HG03095 (cell line): ENCODE measurements around the gene B4GALT3.
A peak's percentile ranks its signal among the peaks of the same experiment; 100 is the strongest.

ENCODE experiments used
- ATAC-seq: cut with Tn5 transposase; IDR thresholded peaks from one replicate; pipeline ENCODE4 v1.9.1; 2021; ENCODE audit warnings: moderate library complexity; ENCODE audit not compliant: unreplicated experiment

The B4GALT3 gene

DNA sequence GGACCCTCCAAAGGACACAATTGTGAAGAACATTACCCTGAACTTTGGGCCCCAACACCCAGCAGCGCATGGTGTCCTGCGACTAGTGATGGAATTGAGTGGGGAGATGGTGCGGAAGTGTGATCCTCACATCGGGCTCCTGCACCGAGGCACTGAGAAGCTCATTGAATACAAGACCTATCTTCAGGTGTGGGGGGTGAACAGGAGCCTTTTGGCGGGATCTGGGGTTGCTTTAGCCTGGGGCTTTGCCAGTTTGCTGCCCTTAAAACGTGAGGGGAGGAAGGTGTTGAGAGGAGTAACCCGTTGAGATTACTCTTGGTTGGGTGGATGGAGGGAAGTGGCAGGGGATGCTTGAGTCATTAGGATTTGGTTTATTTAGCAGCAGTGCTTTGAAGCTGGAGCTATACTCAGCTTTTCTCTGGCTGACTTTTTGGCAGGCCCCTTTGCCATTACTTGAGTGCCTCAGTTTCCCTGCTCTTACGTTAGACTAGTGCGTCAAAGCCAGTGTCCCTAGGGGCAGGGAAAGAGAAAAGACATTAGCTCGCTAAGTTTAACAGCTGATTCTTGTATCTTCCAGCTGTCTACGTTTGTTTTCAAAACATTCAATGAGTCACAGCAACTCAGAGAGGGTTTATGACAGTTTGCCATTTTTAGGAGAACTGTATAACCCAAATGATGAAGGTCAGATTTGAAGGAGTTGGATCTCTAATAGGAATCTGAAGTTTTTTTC is 29.3 kb upstream of the B4GALT3 start:
- ATAC-seq = no peak

DNA sequence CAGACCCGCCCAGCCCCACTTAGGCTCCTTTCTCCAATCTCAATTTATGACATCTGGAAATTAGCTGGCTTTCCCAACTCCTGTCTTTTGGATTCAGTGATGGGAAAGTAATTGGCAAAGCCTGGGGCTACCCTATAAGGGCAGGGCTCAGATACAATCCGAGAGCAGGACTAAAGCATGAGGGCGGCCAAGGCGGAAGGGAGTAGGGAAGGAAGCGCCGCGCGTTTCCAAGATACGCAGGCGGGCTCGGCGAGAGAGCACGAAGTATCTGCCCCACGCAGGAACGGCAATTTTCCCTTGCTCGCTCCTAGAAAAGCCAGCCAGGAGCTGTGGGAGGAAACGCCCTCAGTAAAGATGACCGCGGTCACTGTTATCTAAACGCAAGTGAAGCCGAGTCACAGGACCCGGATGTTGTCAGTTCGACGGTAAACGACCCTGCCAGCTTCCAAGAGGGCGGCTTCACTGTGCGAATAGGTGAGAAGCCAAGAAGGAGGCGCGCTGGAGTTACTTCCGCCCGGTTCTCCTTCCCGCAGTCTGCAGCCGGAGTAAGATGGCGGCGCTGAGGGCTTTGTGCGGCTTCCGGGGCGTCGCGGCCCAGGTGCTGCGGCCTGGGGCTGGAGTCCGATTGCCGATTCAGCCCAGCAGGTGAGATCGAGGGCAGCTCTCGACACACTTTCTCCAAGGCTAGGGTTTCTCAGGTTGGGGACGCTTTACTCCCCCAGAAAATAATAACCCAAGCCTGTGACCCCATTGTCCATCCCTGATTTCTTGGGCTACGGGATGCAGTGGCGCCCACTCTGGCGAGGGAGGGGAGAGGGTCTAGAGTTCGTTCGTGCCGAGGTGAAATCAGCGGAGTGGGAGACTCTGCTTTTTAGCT is 24.8 kb upstream of the B4GALT3 start, which contains the start of gene NDUFS2:
Gene NDUFS2, plus strand, starts transcription at position 532 of the 877 bp plus-strand sequence. Its CDS starts 19 bp downstream, at position 551.
- peak; percentile 92 for ATAC-seq

DNA sequence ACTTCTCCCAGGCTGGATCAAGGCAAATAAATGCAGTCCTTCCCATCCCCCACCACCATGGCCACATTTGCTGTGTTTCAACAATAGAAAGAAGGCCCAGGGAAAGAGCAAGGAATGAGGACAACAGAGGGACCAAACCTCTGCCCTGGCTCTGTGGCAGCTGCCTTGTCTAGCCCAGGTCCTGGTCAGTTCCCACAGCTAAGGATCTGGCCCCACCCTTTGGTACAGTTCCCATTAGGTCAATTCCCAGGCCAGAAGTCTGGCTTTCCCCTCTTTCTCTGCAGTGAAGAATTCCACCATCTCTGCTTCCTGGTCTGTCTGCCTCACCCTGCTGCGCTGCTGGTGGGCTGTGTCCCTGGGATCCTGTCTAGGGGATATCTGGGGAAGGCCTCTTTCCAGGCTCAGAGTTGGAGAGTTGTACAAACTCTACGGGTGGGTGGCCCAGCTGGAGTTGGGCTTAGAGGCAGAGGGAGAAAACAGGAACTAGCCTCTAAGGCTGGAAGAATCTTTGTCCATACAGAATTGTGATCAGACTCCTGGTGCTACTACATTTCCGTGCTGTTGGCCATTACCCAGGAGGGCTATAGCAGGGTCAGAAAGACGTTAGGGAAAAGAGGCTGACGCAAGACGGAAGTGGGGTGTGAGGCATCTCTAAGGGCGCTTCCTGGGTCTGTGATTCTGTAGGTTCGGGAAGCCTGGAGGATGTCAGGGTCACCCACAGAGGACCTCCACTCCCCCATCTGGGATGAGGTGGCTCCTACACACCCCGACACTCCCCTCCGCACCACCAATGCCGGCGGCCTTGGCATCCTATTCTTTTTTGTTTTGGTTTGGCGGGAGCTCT is 23.9 kb upstream of the B4GALT3 start:
- no peak for ATAC-seq

DNA sequence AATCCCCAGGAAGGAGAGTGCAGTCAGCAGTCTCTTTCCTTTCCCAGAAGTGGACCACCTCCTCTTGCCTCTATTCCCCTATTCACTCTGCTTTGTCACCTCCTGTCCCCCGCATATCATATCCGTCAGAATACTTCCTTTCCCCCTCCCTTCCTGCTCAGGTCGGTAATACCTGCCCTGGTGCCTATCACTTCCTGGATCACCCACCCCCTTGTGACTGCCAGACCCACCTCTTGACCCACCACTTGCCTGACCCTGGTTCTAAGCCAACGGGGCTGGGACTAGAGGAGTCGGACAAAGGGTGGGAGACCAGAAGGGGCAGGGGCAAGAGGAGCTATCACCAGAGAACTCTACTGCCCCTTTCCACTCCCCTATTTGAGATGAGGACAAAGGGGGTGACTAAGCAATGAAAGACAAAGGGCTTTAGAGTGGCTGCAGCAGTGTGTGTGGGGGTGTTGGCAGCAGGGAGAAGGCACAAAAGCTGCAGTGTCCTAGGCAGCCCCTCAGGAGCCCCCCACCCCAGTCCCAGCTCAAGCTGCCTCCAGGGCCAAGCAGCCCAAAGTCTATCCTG is 23.2 kb upstream of the B4GALT3 start:
- ATAC-seq = no peak

DNA sequence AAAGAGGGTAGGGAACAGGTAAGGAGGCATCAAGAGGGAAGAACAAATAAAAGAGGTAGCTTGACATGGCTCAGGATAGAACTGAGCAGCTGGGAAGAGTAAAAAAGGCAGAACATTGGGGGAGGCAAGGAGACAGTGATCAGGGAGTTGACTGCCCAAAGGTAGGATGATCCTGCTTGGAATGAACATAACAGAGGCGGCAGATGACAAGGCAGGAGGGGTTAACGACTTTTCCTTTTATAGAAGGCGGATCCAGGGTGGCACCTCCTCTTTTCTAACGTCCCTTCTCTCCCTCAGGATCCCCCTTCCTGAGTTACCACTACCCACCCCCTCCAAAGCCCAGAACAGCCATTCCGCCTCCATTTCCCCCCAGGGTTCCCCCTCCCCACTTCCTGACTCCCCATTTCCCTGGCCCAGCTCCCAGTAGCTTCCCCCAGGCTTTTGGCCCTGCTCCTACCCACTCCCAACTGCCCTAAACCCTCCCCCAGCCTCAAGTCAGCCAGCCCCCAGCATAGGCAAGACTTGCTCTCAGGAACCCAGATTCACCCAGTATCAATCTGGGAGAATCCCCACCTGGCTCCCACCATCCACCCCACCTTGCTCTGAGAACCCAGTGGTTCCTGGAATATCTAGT is 22.3 kb upstream of the B4GALT3 start:
- ATAC-seq = no peak

DNA sequence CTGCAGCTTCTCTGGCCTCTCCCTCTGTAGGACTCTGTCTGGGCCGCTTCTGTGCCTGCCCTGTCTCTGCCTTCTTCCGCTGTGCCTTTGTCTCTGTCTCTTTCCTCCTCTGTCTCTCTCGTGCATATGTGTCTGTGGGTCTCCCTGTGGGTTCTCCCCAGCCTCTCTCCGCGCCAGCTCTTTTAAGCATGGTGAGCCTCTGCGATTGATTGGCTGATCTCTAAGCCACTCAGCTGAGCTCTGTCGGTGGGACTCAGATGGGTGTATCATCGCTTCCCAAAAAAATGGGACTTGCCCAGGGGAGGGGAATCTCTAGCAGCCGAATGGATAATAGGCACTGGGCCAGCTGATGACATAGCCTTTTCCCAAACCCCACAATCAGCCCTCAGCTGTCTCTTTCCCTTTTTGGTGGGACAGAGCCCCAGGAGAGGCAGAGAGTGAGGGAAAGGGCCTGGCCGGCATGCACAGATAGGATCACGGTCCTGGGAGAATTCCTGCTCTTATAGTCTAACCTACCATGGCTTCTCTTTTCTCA is 21.7 kb upstream of the B4GALT3 start, which contains the start of gene ADAMTS4:
Gene ADAMTS4, minus strand, starts transcription at position 158 of the 535 bp plus-strand sequence. CDS start 427 bp downstream, outside the sequence.
- no peak for ATAC-seq

DNA sequence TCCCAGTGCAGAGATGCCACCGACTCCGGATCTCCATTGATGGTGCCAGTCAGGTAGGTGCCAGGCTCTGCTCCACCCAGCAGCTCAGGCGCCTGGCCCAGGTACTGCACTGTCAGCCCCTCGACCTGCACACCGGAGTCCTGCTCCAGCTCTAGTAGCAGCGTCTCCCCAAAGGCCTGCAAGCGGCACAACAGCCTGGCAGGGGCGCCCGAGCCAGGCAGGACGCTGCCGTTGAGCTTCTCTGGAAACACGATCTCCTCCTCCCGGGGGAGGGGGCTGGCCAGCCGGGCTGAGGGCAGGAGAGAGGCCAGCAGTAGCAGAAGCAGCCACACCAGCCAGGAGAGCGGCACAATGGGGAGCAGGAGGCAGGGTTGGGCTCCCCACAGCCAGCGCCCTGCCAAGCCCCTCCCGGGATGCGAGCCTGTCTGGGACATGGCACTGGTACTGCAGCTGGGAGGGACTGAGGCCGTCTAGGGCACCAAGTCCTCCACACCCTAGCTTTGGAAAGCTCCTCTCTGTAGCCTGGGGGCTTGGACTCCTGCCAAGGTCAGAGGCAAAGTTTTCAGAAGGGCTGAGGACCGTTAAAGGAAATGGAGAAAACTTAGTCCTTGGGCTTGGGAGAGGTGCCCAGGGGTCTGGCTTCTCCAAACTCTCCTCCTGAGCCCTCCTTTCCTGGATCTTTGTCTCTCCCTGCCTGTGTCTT is 21.0 kb upstream of the B4GALT3 start:
- ATAC-seq = no peak

DNA sequence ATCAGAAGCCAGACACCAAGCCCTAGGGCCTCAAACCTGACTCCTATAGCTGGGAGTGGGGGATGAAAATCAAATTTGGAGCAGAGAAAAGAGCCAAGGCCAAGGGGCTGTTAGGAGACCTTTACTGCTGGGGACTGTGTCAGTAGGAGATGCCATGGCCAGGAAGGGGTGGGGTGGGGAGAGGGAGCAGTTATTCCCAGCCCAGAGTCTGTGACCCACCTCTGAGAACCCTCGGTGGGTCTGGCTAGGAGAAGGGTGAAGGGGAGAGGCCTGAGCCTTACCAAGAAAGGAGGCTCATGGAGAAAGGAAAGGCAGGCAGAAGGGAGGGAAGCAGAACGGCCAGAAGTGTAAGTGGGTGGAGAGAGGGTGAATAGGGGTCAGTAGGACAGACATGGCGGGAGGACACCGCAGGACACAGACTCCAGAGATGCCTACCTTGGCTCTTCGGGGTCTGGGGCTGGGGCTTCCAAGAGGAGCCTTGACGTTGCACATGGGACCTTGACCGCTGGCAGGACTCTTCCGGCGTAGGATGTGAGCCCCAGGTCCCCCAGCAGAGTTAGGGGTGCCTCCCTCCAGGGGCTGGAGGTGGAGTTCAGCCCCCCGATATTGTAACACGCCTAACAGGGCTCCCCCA is 20.4 kb upstream of the B4GALT3 start:
- no peak for ATAC-seq

DNA sequence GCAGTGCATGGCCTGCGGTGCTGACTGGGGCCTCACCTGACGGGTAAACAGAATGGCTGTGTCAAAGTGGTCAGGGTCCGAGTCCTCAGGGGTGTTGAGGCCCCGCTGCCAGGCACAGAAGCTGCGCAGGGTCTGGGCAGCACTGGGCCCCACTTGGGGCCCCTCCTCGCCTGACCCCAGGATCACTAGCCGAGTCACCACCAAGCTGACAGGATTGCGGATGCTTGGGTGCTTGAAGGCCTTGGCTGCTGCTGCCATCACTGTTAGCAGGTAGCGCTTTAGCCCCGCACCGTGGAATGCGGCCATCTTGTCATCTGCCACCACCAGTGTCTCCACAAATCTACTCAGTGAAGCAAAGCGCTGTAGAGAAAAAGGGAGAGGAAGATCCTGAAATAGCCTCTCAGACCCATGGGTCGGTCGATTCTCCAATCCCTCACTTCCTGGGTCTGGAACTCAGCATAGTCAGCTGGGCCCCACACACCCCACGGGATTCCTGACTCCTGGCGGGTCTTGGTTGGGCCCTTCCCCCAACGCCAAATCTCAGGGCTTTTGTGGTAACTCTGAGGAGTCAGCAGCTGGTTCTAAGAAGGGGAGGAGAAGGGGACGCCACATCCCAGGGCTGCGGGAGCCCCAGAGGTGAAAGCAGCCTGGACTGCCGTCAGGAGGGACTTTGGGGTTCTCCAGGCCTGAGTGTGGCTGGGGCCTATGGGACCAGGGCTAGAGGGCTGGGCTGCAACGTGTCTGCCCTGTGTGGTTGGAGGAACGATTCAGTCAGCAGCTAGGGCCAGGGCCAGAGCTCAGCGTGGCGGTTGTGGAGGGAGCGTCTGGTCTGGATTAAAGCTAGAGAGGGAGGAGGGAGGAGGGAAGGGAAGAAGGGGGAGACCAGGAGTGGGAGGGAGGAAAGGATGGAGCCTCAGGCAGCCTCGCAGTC is 19.5 kb upstream of the B4GALT3 start:
- no peak for ATAC-seq

DNA sequence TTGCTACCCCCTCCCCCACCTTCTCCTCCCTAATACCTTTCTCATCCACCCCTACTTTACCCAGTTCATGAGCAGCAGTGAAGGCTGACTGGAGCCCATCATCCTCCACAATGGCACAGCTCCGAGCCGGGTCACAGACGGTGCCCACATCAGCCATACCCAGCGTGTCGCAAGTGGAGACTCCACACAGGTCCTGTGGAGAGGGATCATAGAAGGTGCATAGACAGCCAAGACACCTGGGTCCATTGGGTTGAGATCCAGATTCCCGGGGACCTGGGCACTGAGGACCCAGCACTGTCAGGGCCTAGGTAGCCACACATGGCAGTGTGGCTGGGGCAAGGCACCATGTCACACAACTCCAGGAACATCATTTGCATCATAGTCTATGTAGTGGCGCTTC is 18.8 kb upstream of the B4GALT3 start:
- no peak for ATAC-seq

DNA sequence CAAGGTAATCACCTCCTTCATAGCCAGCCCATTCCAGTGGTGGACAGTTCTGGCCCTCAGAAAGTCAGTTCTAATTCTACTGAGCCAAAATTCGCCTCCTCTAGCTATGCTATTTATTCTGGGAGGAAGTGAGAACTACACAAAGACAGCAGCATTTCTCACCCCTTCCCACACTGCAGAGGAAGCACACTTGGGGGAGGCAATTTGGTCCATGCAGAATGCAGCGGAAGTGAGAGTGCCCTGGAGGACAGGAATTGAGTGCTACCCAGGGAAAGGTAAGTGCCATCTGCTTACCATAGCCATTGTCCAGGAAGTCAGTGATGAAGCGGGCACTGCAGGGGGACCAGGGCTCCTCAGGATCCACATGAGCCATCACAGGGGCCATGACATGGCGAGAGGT is 17.9 kb upstream of the B4GALT3 start:
- ATAC-seq = peak; percentile 45

DNA sequence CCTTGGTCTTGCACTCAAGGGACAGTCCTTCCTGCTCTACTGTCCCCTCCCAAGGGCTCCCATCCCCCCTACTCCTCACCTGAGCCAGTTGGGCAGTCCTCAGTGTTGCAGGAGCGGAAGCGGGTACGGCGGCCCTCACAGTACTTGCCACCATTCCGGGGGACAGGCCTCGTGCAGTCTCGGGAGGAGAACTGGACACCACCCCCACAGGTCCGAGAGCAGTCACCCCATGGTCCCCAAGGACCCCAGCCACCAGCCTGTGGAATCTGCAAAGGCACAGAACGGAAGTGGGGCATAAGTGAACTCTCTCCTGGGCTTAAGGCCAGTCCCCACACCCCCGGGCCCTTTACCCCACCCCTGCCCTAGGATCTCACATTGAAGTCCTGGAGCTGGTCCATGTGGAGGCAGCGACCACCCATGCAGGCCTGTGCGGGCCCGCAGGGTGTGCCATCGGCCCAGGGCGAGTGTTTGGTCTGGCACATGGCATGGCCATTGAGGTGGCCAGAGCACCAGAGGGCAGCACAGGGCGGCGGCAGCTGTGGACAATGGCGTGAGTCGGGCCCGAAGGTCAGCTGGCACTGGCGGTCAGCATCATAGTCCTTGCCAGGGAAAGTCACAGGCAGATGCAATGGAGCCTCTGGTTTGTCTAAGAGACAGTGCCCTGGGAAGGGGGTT is 16.4 kb upstream of the B4GALT3 start:
- ATAC-seq = no peak

DNA sequence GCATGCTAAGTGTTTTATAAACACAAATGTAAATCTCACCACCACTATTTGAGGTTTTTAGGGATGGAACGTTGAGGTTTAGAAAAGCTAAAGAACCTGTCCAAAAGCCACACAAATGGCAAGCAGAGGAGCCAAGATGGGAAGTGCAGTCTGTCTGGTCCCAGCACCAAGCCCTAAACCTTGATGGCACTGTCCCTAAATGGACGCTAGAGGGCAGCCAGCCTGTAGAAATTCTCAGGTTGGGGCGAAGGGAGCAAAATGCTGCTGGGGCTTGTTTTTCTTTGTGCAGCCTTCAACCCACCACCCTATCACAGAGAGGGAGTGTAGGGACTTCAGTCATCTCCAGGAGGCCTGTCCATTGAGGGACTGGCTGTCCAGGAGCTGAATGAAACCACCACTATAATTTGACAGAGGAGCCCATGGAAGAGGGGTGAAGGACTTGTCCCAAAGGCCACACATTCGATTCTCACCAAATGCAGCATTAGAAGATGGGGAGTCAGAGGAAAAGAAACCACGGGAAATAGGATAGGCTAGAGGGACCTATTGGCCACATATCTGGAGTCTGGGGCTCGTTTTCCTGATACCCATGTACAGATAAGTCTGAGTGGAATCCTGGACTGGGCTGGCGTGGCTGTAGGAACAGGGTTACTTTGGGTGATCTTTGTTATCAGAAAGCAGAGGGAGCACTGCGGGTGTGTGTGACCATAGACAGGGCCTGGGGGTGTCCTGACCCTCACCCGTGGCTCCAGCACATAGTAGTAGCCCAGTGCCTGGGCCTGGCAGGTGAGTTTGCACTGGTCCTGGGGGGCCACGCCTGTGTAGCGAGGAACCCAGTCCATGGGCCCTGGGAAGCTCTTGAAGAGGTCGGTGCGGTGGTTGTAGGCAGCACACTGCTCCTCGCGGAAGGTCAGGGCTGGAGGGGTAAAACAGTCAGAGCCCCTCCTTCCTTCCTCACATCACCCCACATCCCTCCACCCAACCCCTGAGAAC is 15.5 kb upstream of the B4GALT3 start:
- ATAC-seq = no peak

DNA sequence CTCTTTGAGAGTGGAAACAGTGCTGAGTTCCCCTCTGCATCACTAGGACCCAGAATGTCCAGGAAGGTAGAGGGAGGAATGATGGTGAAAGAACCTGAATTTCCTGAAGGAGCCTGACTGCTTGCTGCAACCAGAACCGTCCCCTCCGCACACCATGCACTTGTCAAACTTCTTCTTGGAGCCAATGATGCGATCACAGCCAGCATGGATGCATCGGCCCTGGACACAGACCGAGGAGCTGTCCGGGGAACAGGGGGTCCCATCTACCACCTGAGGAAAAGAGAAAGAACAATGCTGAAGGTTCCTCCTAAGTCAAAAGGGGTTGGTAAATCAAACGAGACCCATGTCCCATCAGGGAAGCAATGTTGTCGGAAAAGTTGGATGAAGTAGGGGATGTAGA is 14.7 kb upstream of the B4GALT3 start:
- ATAC-seq = no peak

DNA sequence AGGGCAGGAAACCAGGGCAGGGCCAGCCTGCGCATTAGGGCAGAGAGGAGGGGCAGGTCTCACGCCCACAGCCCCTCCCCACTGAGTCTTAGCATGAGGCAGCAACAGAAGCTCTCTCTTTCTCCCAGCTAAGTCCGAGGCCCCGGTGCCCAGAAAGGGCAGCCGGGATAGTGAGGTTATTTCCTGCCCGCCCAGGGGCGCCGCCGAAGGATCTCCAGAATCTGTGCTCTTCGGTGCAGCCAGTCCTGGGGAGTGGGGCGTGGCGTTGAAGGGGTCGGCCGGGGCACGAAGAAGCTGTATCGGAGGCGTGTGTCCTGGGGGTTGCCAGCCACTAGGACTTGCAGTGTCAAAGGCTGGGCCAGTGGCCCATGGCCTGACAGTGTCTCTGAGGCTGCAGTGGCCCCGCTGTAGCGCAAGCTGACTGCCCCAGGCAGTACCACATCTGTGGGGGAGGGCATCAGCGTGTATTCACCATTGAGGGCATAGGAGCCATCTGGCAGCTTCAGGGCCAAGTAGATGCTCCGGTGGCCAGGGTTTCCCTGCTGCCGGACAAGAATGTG is 13.7 kb upstream of the B4GALT3 start:
- ATAC-seq = no peak

DNA sequence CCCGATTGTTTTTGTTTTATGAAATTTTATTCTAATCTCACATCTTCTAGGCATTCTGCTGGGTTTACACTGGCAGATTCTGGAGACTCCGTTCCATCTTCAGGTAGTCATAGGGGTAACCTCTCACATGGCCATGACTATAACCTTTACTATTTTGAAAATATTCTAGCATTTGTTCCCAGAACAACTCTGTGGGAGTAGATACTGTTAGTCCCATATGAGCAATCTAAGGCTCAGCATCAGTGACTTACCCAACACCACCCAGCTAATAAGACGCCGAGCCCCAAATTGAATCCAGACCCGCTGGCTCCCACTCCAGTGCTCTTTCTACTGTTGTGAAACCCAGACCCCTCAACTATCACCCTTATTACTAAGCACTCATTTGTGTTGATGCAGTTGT is 11.7 kb upstream of the B4GALT3 start:
- ATAC-seq = no peak
